Naive thymus-derived CD4-positive, alpha-beta T cell (primary cell): ENCODE data around the gene SLC2A6. TPM values are rescaled to one million over a fixed set of nuclear protein-coding genes. Genes with fewer than 3 reads are reported as not detected.

Source experiments
- ATAC-seq: fragments of 150-1000 bp; cut with Tn5 transposase; 2 replicates; pipeline ENCODE4 v1.10.0; 2021; ENCODE audit warnings: mild to moderate bottlenecking, moderate library complexity
- CTCF ChIA-PET: fragments of 350-600 bp; sonication (Branson Sonifier 250); formaldehyde crosslinking; loops from one replicate; lab custom pipeline; 2021; ENCODE audit warnings: antibody characterized with exemption; lab: Charles Lee
- POLR2A ChIA-PET: fragments of 350-600 bp; sonication (Branson Sonifier 250); formaldehyde crosslinking; loops from one replicate; lab custom pipeline; 2021; ENCODE audit warnings: antibody characterized with exemption, inconsistent platforms; lab: Charles Lee
- DNase-seq, 9 donors: peaks; one replicate each; pipeline versions ENCODE4 v3.0.0 to v3.0.0-alpha.2; 2020 to 2022; ENCODE audit warnings: mixed read lengths in 1 of 9
- H3K27ac ChIP-seq: one replicate; pipeline ENCODE4 v1.7.0; 2013; ENCODE audit warnings: mild to moderate bottlenecking, low read depth, low read length, moderate library complexity
- H3K27me3 ChIP-seq, 2 donors: one replicate each; pipeline ENCODE4 v1.7.0; 2013; ENCODE audit warnings: low read length in 2 of 2, mild to moderate bottlenecking in 2 of 2, moderate library complexity in 2 of 2; ENCODE audit not compliant: control insufficient read depth in 2 of 2, insufficient read depth in 2 of 2
- H3K36me3 ChIP-seq, 3 experiments: 1 replicate in 2 of 3; 2 replicates in 1 of 3; pipeline ENCODE4 v1.7.0; 2013; ENCODE audit warnings: low read length in 3 of 3, mild to moderate bottlenecking in 3 of 3, moderate library complexity in 1 of 3; ENCODE audit not compliant: insufficient read depth in 3 of 3, control insufficient read depth in 2 of 3
- H3K4me1 ChIP-seq, 2 donors: one replicate each; pipeline ENCODE4 v1.7.0; 2013; ENCODE audit warnings: low read length in 2 of 2, mild to moderate bottlenecking in 2 of 2, moderate library complexity in 1 of 2; ENCODE audit not compliant: control insufficient read depth in 2 of 2, insufficient read depth in 2 of 2
- H3K4me3 ChIP-seq: 2 replicates; pipeline ENCODE4 v1.7.0; 2013; ENCODE audit warnings: mild to moderate bottlenecking, low read length
- H3K9me3 ChIP-seq, 3 experiments: 1 replicate in 2 of 3; 2 replicates in 1 of 3; pipeline ENCODE4 v1.7.0; 2013; ENCODE audit warnings: low read length in 3 of 3; ENCODE audit not compliant: control insufficient read depth in 2 of 3
- H3K27ac Mint-ChIP-seq, 9 donors: one replicate each; pipeline ENCODE4 v1.8.0; 2020 to 2022; ENCODE audit warnings: mixed read lengths in 9 of 9, mild to moderate bottlenecking in 8 of 9, moderate library complexity in 5 of 9, inconsistent platforms in 2 of 9
- H3K27me3 Mint-ChIP-seq, 5 donors: one replicate each; pipeline ENCODE4 v1.8.0; 2021 to 2022; ENCODE audit warnings: mixed read lengths in 5 of 5, mild to moderate bottlenecking in 1 of 5
- H3K36me3 Mint-ChIP-seq, 5 donors: one replicate each; pipeline ENCODE4 v1.8.0; 2020 to 2022; ENCODE audit warnings: mixed read lengths in 5 of 5, mild to moderate bottlenecking in 3 of 5, inconsistent platforms in 1 of 5
- H3K4me1 Mint-ChIP-seq, 7 donors: one replicate each; pipeline ENCODE4 v1.8.0; 2020 to 2022; ENCODE audit warnings: mixed read lengths in 7 of 7, mild to moderate bottlenecking in 3 of 7, inconsistent platforms in 1 of 7
- H3K4me3 Mint-ChIP-seq, 10 donors: one replicate each; pipeline ENCODE4 v1.8.0; 2020 to 2022; ENCODE audit warnings: mild to moderate bottlenecking in 10 of 10, mixed read lengths in 10 of 10, moderate library complexity in 6 of 10, inconsistent platforms in 2 of 10
- H3K9me3 Mint-ChIP-seq, 11 donors: one replicate each; pipeline ENCODE4 v1.8.0; 2020 to 2022; ENCODE audit warnings: mixed read lengths in 11 of 11, mild to moderate bottlenecking in 4 of 11, inconsistent platforms in 1 of 11, moderate library complexity in 1 of 11
- intact Hi-C, 2 donors: fragments of 100-400 bp; cut with micrococcal nuclease; formaldehyde crosslinking; loops; one replicate each; pipeline ENCODE4 v1.15.1; 2023
- polyA plus RNA-seq, 2 donors: library from polyadenylated mRNA; unstranded; fragments of 300-500 nt; fragmentation: Illumina TruSeq; gene quantifications; one replicate each; pipeline ENCODE4 v1.2.3, GENCODE V29; 2021
- total RNA-seq, 6 experiments: library from RNA in 5 of 6; stranded (reverse) in 5 of 6; gene quantifications; 1 replicate in 5 of 6; 2 replicates in 1 of 6; pipeline ENCODE4 v1.2.3 and lab custom pipeline; 2021 to 2026

Gene SLC2A6
- total and polyA plus RNA-seq, 7 experiments from 2014 or later = 2.4 to 34.7 (median 3.4) TPM

GRCh38 chr9:133443982-133444381, 34.9 kb downstream of the SLC2A6 start:
- no peaks in the 10 kb centered on the region for H3K27me3 Mint-ChIP-seq
- Histone ChIP-seq H3K27ac (no peak overlapping the region), H3K9me3 (no peaks in the 10 kb centered on the region), H3K27me3 (no peaks in the 10 kb centered on the region), H3K36me3 (no peaks in the 10 kb centered on the region), H3K4me1 (no peaks in the 10 kb centered on the region), H3K4me3 (no peak overlapping the region)
- ATAC-seq (no peak), DNase-seq (no peak)
- H3K4me3 Mint-ChIP-seq = no peak overlapping the region
- POLR2A ChIA-PET = no interaction called here
- peaks cover 0 to 4% (median 0%) of the 10 kb centered on the region in 7 donors for H3K4me1 Mint-ChIP-seq
- intact Hi-C loops = no loop called here
- CTCF ChIA-PET = no interaction called here
- no peak overlapping the region for H3K27ac Mint-ChIP-seq
- no peaks in the 10 kb centered on the region for H3K36me3 Mint-ChIP-seq
- H3K9me3 Mint-ChIP-seq = no peaks in the 10 kb centered on the region

GRCh38 chr9:133443248-133443647, 35.7 kb downstream of the SLC2A6 start:
- no peaks in the 10 kb centered on the region for H3K27me3 Mint-ChIP-seq
- no peak overlapping the region for H3K27ac ChIP-seq
- no peaks in the 10 kb centered on the region for H3K4me1 ChIP-seq
- intact Hi-C loops = no loop called here
- H3K4me3 ChIP-seq = no peak overlapping the region
- no peaks in the 10 kb centered on the region for H3K36me3 ChIP-seq
- no peaks in the 10 kb centered on the region for H3K27me3 ChIP-seq
- POLR2A ChIA-PET = no interaction called here
- no peak overlapping the region for H3K4me3 Mint-ChIP-seq
- ATAC-seq (no peak), DNase-seq (no peak)
- peaks cover 0 to 4% (median 0%) of the 10 kb centered on the region in 7 donors for H3K4me1 Mint-ChIP-seq
- H3K27ac Mint-ChIP-seq = no peak overlapping the region
- CTCF ChIA-PET = interaction anchor here (0.6 kb wide), 1 partner anchor 542 kb away, joined by 4 read pairs; no protein-coding TSS in a partner anchor
- no peaks in the 10 kb centered on the region for H3K36me3 Mint-ChIP-seq
- no peaks in the 10 kb centered on the region for H3K9me3 ChIP-seq
- no peaks in the 10 kb centered on the region for H3K9me3 Mint-ChIP-seq

- H3K4me3 ChIP-seq = no peak overlapping the region
- H3K4me1 ChIP-seq = no peaks in the 10 kb centered on the region
- Mint-ChIP-seq H3K36me3 (no peaks in the 10 kb centered on the region), H3K4me1 (peaks cover 0 to 4% (median 0%) of the 10 kb centered on the region in 7 donors), H3K27me3 (no peaks in the 10 kb centered on the region), H3K27ac (no peak overlapping the region), H3K9me3 (no peaks in the 10 kb centered on the region), H3K4me3 (peak overlapping the region in 1 of 10 donors; percentile 4)
- no peak for ATAC-seq
- H3K9me3 ChIP-seq = no peaks in the 10 kb centered on the region
- no peaks in the 10 kb centered on the region for H3K27me3 ChIP-seq
- H3K27ac ChIP-seq = no peak overlapping the region
- DNase-seq = no peak
- CTCF ChIA-PET = no interaction called here
- no peaks in the 10 kb centered on the region for H3K36me3 ChIP-seq
- POLR2A ChIA-PET = no interaction called here
- intact Hi-C loops = no loop called here
Observed at GRCh38 chr9:133441571-133441970, 37.3 kb downstream of the SLC2A6 start.

- Histone ChIP-seq H3K9me3 (no peaks in the 10 kb centered on the region), H3K36me3 (no peaks in the 10 kb centered on the region), H3K4me1 (no peaks in the 10 kb centered on the region), H3K4me3 (no peak overlapping the region), H3K27me3 (no peaks in the 10 kb centered on the region), H3K27ac (no peak overlapping the region)
- POLR2A ChIA-PET = no interaction called here
- no peak for DNase-seq
- H3K36me3 Mint-ChIP-seq = no peaks in the 10 kb centered on the region
- no peaks in the 10 kb centered on the region for H3K9me3 Mint-ChIP-seq
- no peak overlapping the region for H3K4me3 Mint-ChIP-seq
- peak; percentile 68 for ATAC-seq
- no peaks in the 10 kb centered on the region for H3K27me3 Mint-ChIP-seq
- intact Hi-C loops = no loop called here
- CTCF ChIA-PET = no interaction called here
- peaks cover 0 to 4% (median 0%) of the 10 kb centered on the region in 7 donors for H3K4me1 Mint-ChIP-seq
- peak overlapping the region in 2 of 9 donors; percentile 6 to 42 for H3K27ac Mint-ChIP-seq
Observed at GRCh38 chr9:133440874-133441273, 38.0 kb downstream of the SLC2A6 start.

- Histone ChIP-seq H3K36me3 (no peaks in the 10 kb centered on the region), H3K27ac (no peak overlapping the region), H3K4me1 (no peaks in the 10 kb centered on the region), H3K4me3 (no peak overlapping the region), H3K9me3 (no peaks in the 10 kb centered on the region), H3K27me3 (no peaks in the 10 kb centered on the region)
- no peaks in the 10 kb centered on the region for H3K9me3 Mint-ChIP-seq
- POLR2A ChIA-PET = interaction anchor here (0.6 kb wide), 1 partner anchor 258 kb away, joined by 7 read pairs; no protein-coding TSS in a partner anchor
- CTCF ChIA-PET = interaction anchor here (0.5 kb wide), 1 partner anchor 70 kb away, joined by 3 read pairs; no protein-coding TSS in a partner anchor
- H3K4me1 Mint-ChIP-seq = peaks cover 0 to 4% (median 0%) of the 10 kb centered on the region in 7 donors
- H3K27me3 Mint-ChIP-seq = no peaks in the 10 kb centered on the region
- DNase-seq (no peak), ATAC-seq (no peak)
- no peak overlapping the region for H3K27ac Mint-ChIP-seq
- no peaks in the 10 kb centered on the region for H3K36me3 Mint-ChIP-seq
- intact Hi-C loops = no loop called here
- no peak overlapping the region for H3K4me3 Mint-ChIP-seq
Observed at GRCh38 chr9:133439337-133439736, 39.6 kb downstream of the SLC2A6 start.

GRCh38 chr9:133437753-133438531, 41.0 kb downstream of the SLC2A6 start:
- Mint-ChIP-seq H3K9me3 (no peaks in the 10 kb centered on the region), H3K27ac (no peak overlapping the region), H3K4me3 (no peak overlapping the region), H3K27me3 (no peaks in the 10 kb centered on the region), H3K36me3 (no peaks in the 10 kb centered on the region), H3K4me1 (peaks cover 0 to 4% (median 0%) of the 10 kb centered on the region in 7 donors)
- ChIA-PET POLR2A (no interaction called here), CTCF (interaction anchor here (0.7 kb wide), 1 partner anchor 742 kb away, joined by 3 read pairs; no protein-coding TSS in a partner anchor)
- Histone ChIP-seq H3K27me3 (no peaks in the 10 kb centered on the region), H3K36me3 (no peaks in the 10 kb centered on the region), H3K27ac (no peak overlapping the region), H3K4me3 (no peak overlapping the region), H3K4me1 (no peaks in the 10 kb centered on the region), H3K9me3 (no peaks in the 10 kb centered on the region)
- ATAC-seq (no peak), DNase-seq (no peak)
- intact Hi-C loops = no loop called here

- Mint-ChIP-seq H3K27ac (no peak overlapping the region), H3K36me3 (no peaks in the 10 kb centered on the region), H3K4me3 (no peak overlapping the region), H3K4me1 (peaks cover 0 to 4% (median 0%) of the 10 kb centered on the region in 7 donors), H3K27me3 (no peaks in the 10 kb centered on the region), H3K9me3 (no peaks in the 10 kb centered on the region)
- H3K27me3 ChIP-seq = no peaks in the 10 kb centered on the region
- DNase-seq = no peak
- CTCF ChIA-PET = no interaction called here
- intact Hi-C loops = no loop called here
- H3K4me1 ChIP-seq = no peaks in the 10 kb centered on the region
- H3K36me3 ChIP-seq = no peaks in the 10 kb centered on the region
- no peak for ATAC-seq
- no peak overlapping the region for H3K27ac ChIP-seq
- POLR2A ChIA-PET = no interaction called here
- no peaks in the 10 kb centered on the region for H3K9me3 ChIP-seq
- H3K4me3 ChIP-seq = no peak overlapping the region
Observed at GRCh38 chr9:133436681-133437080, 42.2 kb downstream of the SLC2A6 start.
